ENCODE measurements around the gene CXCL5. TPM values are rescaled to one million over a fixed set of nuclear protein-coding genes. Genes with fewer than 3 reads are reported as not detected.

Gene CXCL5
- total and polyA plus RNA-seq, 2 donors (not counting 3 experiments of a cell fraction or from before 2014, with no cell fraction given), result 0.33 to 0.40 TPM

- Histone ChIP-seq H3K4me1 (ENCODE audit: control insufficient read depth, extremely low read depth, insufficient read depth, low read length) (peaks cover 11% of the 10 kb centered on the region), H3K79me2 (ENCODE audit: control insufficient read depth, insufficient read depth, low read length) (no peaks in the 10 kb centered on the region), H3K36me3 (ENCODE audit: control insufficient read depth in 2 of 2, extremely low read depth in 1 of 2, insufficient read depth in 2 of 2, low read length in 2 of 2) (no peaks in the 10 kb centered on the region), H3K27me3 (ENCODE audit: control insufficient read depth in 2 of 2, insufficient read depth in 2 of 2, low read length in 2 of 2) (peaks cover 0 to 2% of the 10 kb centered on the region in 2 experiments), H3K9me3 (replicated peaks; ENCODE audit: control insufficient read depth, insufficient read depth, low read length) (no peaks in the 10 kb centered on the region), H3K9ac (replicated peaks; ENCODE audit: extremely low read depth, insufficient read depth, low read length) (no peak overlapping the region), H2AFZ (ENCODE audit: low read depth, low read length) (no peak overlapping the region), H3K27ac (ENCODE audit: insufficient read depth, low read depth, low read length) (no peak overlapping the region), H3K9me1 (replicated peaks; ENCODE audit: control insufficient read depth, extremely low read depth, insufficient read depth, low read length) (no peaks in the 10 kb centered on the region), H3K4me3 (replicated peaks in 1 of 3; ENCODE audit: insufficient read depth in 1 of 3, low read depth in 1 of 3, low read length in 3 of 3) (no peak overlapping the region), H3K4me2 (ENCODE audit: insufficient read depth, low read length) (no peak overlapping the region), H4K20me1 (replicated peaks; ENCODE audit: control insufficient read depth, extremely low read depth, insufficient read depth, low read length) (no peaks in the 10 kb centered on the region)
- no TSS peak for BruUV-seq (replicated peaks)
- dilution Hi-C loops (cut with MboI; ENCODE audit: extremely low pct_ligation_motif_present, low sequenced_read_pairs), result no loop called here
- FAIRE-seq, result no peak
- intact Hi-C loops (cut with micrococcal nuclease), result no loop called here
- no peak for DNase-seq (ENCODE audit: low read depth, low spot score)
- ChIA-PET POLR2A (no interaction called here), CTCF (interaction anchor here (1.2 to 1.8 kb wide), 3 partner anchors 9 to 113 kb away, joined by 4 to 5 read pairs (median 4); partner anchors contain the start of gene CXCL3)
- TF ChIP-seq EZH2 (IDR thresholded peaks at IDR 0.05; ENCODE audit: borderline replicate concordance, low read depth, low read length, severe bottlenecking) (no peak), JUN (IDR thresholded peaks at IDR 0.05; ENCODE audit: borderline replicate concordance, insufficient read depth, insufficient read length, low read depth) (no peak), GATA2 (IDR thresholded peaks at IDR 0.05; ENCODE audit: insufficient read depth, insufficient read length, low read depth, low read length) (no peak), POLR2AphosphoS5 (IDR thresholded peaks at IDR 0.05; ENCODE audit: insufficient read depth, low read depth, low read length) (no peak), POLR2A (IDR thresholded peaks at IDR 0.05; ENCODE audit: low read depth, low read length) (no peak), FOS (IDR thresholded peaks at IDR 0.05; ENCODE audit: borderline replicate concordance, insufficient read depth, low read length) (no peak), MYC (IDR thresholded peaks at IDR 0.05; ENCODE audit: low read depth, low read length) (no peak), CTCF (IDR thresholded peaks at IDR 0.05; ENCODE audit: extremely low read depth in 1 of 2, insufficient read depth in 1 of 2, low read depth in 1 of 2, low read length in 2 of 2) (no peak), MAX (IDR thresholded peaks at IDR 0.05; ENCODE audit: insufficient read depth, insufficient read length) (no peak)
Measured at GRCh38 chr4:74021601-74022000, 23.1 kb upstream of the CXCL5 start.
